HS-27A (cell line): ENCODE results near the gene ANLN.
"Not testable (repeated sequence)": the region's sequence is repeated elsewhere in the genome, so short reads cannot be mapped to it uniquely, and the experiment has no call there.

ENCODE experiments used
- DNase-seq: peaks from one replicate; pipeline ENCODE4 v3.0.0-alpha.2; 2012; ENCODE audit warnings: low read depth, missing footprints

ANLN gene

DNA sequence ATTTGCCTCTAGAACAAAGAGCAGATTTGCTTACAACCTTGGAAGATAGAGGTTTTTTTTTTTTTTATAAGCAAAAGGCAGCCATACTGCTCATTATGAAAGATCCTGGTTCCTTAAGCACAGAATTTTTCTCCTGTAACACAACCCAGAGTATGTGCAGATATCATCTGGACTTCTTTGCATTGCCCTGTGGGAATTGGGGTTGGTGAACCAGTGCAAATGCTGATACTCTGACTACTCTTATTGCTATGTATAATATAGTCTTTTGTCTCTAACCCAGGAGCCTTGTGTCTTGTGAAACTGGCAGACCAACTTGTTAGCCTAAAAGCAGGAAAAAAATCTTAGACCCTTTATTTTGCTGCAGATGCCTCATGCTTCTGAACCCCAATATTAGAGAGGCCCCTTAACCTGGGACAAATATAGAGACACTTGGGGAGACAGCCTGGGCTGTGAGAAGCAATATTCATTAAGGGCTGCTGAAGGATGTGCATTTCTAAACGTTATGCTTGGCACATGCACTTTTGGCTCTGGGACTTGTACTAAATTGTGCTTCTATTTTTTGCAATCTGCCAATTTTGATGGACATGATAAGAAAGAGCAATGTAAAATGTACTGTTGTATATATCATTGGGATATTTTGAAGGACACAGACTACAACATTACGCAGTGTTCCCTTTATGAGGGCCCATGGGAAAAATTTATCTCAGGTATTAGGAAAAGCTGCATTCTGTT lies 78.9 kb downstream of the ANLN start:
- no peak for DNase-seq

DNA sequence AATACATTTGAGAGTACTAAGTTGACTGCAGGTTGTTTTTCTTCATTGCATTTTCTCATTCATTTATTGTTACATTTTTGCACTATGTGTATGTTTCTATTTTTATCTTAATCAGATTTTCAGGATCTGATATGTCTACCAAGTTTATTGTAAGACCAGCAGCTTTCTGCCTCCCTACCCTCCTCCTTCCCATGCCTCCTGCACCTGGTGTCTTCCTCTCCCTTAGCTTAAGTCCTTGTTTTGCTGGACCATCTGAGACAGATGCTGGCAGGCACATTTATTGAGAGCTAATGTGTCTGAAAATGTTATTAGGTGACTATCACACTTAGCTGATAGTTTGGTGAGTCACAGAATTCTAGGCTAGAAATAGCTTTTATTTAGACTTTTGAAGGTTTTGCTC lies 79.6 kb downstream of the ANLN start:
- DNase-seq = no peak

DNA sequence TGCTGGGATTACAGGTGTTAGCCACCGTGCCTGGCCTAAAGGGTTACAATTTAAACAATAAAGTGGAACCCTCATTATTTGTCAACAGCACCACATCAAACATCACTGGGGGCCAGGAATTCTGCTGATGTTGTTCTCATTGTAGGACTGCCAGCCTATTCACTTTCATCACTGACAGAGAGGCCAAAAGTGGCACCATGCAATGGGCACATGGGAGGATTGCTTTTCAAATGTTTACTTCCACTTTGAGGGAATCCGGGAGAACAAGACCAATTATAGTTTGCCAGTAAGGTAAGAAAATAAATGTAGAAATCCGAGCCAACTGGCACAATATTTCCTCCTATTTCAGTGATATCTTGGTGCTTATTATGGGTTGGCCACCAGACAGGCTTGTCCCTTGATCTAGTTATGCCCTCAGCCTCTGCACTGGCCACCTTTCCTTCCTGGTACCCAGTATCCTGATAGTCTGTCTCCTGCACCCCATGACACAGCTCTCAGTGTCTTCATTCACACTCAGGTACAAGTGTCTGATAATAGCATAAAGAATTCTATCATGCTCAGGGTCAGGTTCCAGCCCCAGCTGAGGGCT lies 82.6 kb downstream of the ANLN start:
- DNase-seq = no peak

GRCh38 chr7:36473454-36474282 lies 84.0 kb downstream of the ANLN start:
- DNase-seq = no peak

DNA sequence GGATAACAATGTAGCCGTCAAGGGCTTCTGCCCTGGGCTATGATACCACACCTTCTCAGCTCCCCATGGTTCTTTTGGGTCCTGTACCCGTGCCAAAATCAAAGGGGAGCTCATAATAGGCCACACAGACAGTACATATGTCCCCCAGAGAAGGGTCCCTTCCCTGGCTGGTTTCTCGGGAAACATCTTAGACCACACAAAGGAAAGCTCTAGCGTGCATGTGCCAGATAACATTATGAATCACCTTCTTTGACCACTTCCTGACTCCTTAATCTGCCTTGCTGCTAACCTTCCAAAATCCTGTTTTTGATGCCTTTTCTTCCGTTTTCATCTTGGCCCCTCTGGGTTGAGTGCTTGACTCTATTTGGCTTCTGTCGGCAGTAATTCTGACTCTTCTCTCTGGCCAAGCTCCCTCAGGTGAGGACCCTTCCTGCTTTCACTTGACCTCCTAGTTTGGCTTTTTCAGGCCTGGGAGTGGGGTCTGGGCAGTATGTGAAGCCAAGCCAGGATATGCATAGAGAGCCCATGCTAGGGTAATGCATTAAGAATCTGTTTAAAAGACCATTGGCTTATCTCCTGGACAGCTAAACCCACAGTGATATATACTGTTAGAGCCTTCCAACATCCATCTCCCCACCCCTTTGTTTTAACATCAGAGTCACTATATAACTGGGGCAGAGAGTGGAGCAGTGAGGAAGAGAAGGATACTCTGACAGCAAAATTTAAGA lies 84.8 kb downstream of the ANLN start:
- DNase-seq = no peak

DNA sequence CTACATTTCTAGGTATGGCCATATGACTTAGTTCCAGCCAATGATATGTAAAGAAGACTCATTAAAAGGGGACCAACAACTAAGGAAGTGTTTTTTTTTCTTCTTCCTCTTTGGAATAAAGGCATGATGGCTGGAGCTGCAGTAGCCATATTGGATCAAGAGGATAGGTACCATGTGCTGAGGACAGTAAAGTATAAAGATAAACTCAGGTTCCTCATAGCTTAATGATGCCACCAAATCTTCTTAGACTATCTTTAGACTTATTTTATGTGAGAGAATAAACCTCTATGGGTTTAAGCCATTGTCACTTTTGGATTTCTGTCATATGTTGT lies 85.3 kb downstream of the ANLN start:
- no peak for DNase-seq

- no peak for DNase-seq
Measured at GRCh38 chr7:36475381-36475780, 85.7 kb downstream of the ANLN start.

- no peak for DNase-seq
Measured at GRCh38 chr7:36478745-36479144, 89.1 kb downstream of the ANLN start.

GRCh38 chr7:36483853-36484252 lies 94.2 kb downstream of the ANLN start:
- not testable (repeated sequence) for DNase-seq

DNA sequence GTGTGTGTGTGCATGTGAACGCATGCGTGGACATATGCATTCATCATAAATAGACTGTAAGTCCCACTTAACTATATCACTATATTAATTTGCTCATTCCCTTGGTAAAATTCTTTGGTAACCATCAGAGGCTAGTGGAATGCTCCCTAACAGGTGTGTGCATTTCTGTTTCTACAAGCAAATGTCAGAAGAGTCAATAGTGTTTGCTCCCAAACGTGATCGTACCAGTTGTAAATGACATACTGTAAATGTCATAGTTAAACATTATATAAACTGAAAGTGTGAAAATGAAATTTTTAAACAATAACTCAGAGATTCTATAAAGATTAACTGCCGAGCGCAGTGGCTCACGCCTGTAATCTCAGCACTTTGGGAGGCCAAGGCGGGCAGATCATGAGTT lies 94.6 kb downstream of the ANLN start:
- DNase-seq = no peak

GRCh38 chr7:36486336-36486735 lies 96.7 kb downstream of the ANLN start:
- no peak for DNase-seq

DNA sequence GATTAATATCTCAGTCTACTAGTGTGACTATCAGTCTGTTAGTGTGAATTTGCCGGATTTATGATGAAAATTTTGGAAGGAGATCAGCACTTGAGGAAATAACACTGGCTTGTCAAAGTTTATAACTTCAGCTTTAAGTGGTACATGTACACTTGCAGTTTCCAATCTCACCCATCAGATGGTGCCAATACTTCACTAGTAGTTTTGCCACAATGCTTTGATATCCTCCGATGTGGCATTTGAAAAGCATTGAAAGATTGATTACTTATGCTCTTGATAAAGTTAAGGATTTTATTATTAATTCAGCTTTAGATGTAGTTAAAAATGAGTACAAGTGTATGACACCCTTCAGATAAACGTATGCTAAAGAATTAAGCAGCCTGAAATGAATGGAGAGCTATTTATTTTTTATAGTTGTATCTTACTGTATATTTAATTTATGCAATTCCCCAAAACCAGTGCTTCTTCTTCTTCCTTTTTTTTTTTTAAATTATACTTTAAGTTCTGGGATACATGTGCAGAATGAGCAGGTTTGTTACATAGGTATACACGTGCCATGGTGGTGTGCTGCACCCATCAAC lies 98.2 kb downstream of the ANLN start:
- DNase-seq = no peak

GRCh38 chr7:36488672-36489071 lies 99.0 kb downstream of the ANLN start:
- not testable (repeated sequence) for DNase-seq

DNA sequence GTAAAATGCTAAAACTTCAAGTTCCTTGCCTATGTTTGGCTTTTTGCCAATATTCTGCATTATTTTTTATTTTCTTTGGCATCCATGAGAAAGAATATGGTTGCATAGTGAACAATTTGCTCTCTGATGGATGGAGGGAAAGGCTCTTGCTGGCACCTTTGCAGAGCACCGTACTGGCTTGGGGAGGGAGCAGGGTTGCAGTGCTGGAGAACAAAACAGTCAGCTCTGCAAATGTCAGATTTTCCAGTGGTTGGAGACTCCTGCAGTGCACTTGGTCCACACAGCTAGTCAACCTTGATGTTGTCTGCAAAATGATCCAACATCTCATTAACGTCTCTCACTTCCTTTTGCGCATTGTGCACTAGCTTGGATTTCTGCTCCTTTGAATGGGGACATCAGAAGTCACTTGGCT lies 100.8 kb downstream of the ANLN start:
- no peak for DNase-seq

DNA sequence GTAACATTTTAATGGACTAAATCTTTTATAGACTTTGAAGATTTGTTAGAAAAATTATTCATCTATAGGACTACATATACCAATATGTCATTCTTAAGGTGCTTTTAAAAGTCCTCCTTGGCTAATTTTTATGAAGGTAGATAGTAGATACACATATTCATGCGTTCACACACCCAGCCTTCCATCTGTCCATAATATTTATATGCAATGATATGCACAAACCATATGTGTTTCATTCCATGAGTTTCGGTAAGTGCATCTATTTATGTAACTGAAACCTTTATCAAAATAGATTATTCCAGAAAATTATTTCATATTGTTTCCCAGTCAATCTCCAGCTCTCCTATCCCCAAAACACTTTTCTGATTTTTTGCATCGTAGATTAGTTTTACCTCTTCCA lies 101.7 kb downstream of the ANLN start:
- no peak for DNase-seq

- DNase-seq = no peak
Measured at GRCh38 chr7:36496576-36496975, 106.9 kb downstream of the ANLN start.

DNA sequence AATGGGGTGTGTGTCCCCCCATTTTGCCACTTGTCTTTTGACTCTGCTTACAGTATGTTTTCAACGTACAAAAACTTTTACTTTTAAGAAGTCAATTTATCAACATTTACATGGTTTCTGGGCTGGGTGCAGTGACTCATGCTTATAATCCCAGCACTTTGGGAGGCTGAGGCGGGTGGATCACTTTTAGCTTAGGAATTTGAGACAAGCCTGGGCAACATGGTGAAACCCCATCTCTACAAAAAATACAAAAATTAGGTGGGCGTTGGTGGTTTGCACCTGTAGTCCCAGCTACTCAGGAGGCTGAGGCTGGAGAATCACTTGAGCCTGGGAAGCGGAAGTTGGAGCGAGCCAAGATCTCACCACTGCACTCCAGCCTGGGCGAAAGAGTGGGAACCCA lies 107.5 kb downstream of the ANLN start:
- DNase-seq = not testable (repeated sequence)

GRCh38 chr7:36497775-36498174 lies 108.1 kb downstream of the ANLN start:
- no peak for DNase-seq
